ENCODE measurements around the gene RALGAPA1. TPM values are rescaled to one million over a fixed set of nuclear protein-coding genes. Genes with fewer than 3 reads are reported as not detected.

The RALGAPA1 gene
- total RNA-seq, 1 experiment from 2014 or later = 19.9 TPM

DNA sequence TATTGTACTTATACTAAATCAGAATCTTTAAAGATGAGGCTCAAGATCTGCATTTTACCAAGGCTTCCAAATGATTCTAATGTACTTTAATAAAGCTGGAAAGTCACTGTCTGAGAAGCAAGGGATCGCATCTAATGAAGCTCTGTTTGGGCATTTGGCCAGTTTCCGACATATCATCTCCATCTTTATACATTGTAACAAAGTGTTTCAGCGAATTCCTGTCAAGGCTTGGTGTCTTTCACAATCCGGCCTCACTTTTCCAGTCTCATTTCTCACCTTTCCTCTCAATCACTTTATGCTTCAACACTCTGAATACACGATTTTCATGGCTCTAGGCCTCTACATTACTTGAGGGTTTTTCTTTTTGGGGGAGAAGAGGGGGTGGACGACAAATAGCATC lies 302.6 kb downstream of the RALGAPA1 start:
- Histone ChIP-seq H3K36me3 (no peaks in the 10 kb centered on the region), H3K9me3 (replicated peaks) (no peaks in the 10 kb centered on the region), H3K27ac (no peak overlapping the region), H3K27me3 (replicated peaks) (0 out of 2 replicates have a peak, but pooled peaks cover 8% of the 10 kb centered on the region), H3K4me1 (replicated peaks) (no peaks in the 10 kb centered on the region), H3K4me3 (no peak overlapping the region)
- no peak for DNase-seq (ENCODE audit: low read depth in 1 of 2, low spot score in 2 of 2)

DNA sequence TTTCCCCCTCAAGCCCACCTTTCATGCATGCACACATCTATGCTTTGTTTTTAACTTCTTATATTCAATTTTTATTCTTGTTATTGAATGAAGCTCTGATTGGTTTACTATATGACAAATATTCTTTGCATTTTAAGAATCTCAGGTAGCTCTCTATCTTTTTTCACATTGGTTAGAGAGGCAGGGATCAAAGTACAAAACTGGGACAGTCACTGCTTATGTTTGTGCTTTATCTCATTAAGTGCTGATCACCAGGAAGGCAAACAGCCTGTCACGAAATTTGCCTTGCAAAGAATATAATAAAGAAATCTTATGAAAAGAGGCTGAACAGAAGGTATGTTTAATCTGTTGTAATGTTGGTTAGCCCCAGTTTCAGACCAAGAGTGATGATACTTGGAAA lies 304.8 kb downstream of the RALGAPA1 start:
- Histone ChIP-seq H3K27ac (no peak overlapping the region), H3K27me3 (replicated peaks) (0 out of 2 replicates have a peak, but pooled peaks cover 3% of the 10 kb centered on the region), H3K4me3 (no peak overlapping the region), H3K9me3 (replicated peaks) (no peaks in the 10 kb centered on the region), H3K36me3 (no peaks in the 10 kb centered on the region), H3K4me1 (replicated peaks) (no peaks in the 10 kb centered on the region)
- no peak for DNase-seq (ENCODE audit: low read depth in 1 of 2, low spot score in 2 of 2)

DNA sequence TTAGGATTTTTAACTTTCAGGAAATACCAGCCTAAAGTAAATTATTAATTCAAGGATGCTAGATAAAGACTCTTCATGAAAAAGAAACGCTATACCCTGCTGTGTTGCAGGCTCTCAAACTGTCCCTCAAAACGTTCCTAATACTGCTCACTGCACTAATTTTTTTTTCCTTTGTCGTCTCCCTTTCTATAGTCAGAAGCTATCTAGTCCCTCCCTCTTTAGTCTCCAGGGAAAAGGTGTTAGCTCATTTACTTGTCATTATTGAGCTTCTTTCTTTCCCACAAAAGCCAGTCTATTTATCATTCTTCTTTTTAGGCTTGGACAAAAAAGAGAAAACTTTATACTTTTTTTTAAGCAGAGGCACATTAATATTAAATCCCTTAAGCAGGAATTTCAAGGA lies 305.4 kb downstream of the RALGAPA1 start:
- no peak overlapping the region for H3K27ac ChIP-seq
- no peaks in the 10 kb centered on the region for H3K36me3 ChIP-seq
- H3K4me3 ChIP-seq = no peak overlapping the region
- H3K9me3 ChIP-seq (replicated peaks) = no peaks in the 10 kb centered on the region
- 0 out of 2 replicates have a peak, but pooled peaks cover 3% of the 10 kb centered on the region for H3K27me3 ChIP-seq (replicated peaks)
- no peak for DNase-seq (ENCODE audit: low read depth in 1 of 2, low spot score in 2 of 2)
- H3K4me1 ChIP-seq (replicated peaks) = no peaks in the 10 kb centered on the region

DNA sequence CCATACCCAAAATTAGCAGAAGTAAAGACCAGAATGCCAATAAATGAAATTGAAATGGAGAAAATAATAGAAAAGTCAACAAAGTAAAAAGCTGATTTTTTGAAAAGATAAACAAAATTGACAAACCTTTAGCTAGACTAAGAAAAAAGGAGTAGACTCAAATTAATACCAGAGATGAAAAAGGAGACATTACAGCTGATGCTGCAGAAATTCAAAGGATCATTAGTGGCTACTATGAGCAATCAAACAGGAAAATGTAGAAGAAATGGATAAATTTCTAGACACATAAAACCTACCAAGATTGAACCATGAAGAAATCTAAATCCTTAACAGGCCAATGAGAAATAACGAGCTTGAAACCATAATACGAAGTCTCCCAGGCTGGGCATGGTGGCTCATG lies 309.9 kb downstream of the RALGAPA1 start:
- Histone ChIP-seq H3K4me1 (replicated peaks) (no peaks in the 10 kb centered on the region), H3K9me3 (replicated peaks) (no peaks in the 10 kb centered on the region), H3K4me3 (no peak overlapping the region), H3K36me3 (no peaks in the 10 kb centered on the region), H3K27me3 (replicated peaks) (no peaks in the 10 kb centered on the region), H3K27ac (no peak overlapping the region)
- DNase-seq (ENCODE audit: low read depth in 1 of 2, low spot score in 2 of 2) = no peak

DNA sequence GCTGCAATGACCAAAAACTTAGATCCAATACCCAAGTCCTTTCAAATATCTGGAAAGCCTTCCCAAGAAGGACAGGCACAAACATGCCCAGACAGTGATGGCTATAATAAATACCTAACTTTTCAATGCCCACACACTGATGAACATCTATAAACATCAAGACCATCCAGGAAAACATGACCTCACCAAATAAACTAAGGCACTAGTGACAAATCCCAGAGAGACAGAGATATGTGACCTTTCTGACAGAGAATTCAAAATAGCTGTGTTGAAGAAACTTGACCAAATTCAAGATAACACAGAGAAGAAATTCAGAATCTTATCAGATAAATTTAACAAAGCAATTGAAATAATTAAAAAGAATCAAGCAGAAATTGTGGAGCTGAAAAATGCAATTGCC lies 313.8 kb downstream of the RALGAPA1 start:
- Histone ChIP-seq H3K27me3 (replicated peaks) (no peaks in the 10 kb centered on the region), H3K27ac (no peak overlapping the region), H3K36me3 (no peaks in the 10 kb centered on the region), H3K4me1 (replicated peaks) (no peaks in the 10 kb centered on the region), H3K4me3 (no peak overlapping the region), H3K9me3 (replicated peaks) (no peaks in the 10 kb centered on the region)
- DNase-seq (ENCODE audit: low read depth in 1 of 2, low spot score in 2 of 2) = no peak

DNA sequence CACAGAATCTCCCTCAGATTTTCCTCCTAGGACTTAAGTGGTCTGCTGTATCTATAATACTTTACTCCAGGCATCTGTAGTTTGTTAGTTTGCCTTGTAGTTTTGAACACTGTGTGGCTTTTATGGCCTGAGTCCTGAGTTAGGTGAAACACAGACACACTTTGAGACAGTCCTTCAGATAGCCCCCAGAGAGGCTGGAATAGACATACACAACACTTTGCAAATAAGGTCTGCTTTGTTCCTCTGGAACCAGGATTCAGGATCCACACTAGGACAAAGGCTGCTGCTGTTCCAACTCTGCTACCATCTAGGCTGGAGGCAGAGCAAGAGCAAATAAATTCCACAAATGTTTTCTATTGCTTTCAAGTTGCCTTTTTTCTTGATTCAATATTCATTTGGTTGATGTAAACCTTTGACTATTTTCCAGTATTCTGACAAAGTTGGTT lies 316.5 kb downstream of the RALGAPA1 start:
- Histone ChIP-seq H3K27ac (no peak overlapping the region), H3K4me3 (no peak overlapping the region), H3K27me3 (replicated peaks) (no peaks in the 10 kb centered on the region), H3K36me3 (no peaks in the 10 kb centered on the region), H3K4me1 (replicated peaks) (no peaks in the 10 kb centered on the region), H3K9me3 (replicated peaks) (no peaks in the 10 kb centered on the region)
- DNase-seq (ENCODE audit: low read depth in 1 of 2, low spot score in 2 of 2) = no peak

Other genes starting within 250 kb of the RALGAPA1 start
- 3.7 and 9.9 TPM in 2 replicates for gene BRMS1L, start 17.0 kb upstream of the RALGAPA1 start, total RNA-seq (2014; rRNA removed; shearing (Covaris generic))